Cardiac muscle cell (in vitro differentiated cells and primary cell): ENCODE measurements around the gene CTNNB1. TPM values are rescaled to one million over a fixed set of nuclear protein-coding genes. Genes with fewer than 3 reads are reported as not detected.

Experiments
- DNase-seq, 2 donors: peaks; one replicate each; pipeline versions ENCODE4 v3.0.0 to v3.0.0-alpha.2; 2010 to 2017; ENCODE audit warnings: low read depth in 1 of 2, low spot score in 1 of 2
- H3K27ac ChIP-seq: fragments of 200-600 bp; sonication (generic); 2 replicates; pipeline ENCODE4 v1.5.1; 2016
- H3K27me3 ChIP-seq: fragments of 200-600 bp; sonication (generic); 2 replicates; pipeline ENCODE4 v1.6.0; 2016; ENCODE audit warnings: control low read depth
- H3K36me3 ChIP-seq: fragments of 200-600 bp; sonication (generic); 2 replicates; pipeline ENCODE4 v1.5.1; 2016; ENCODE audit warnings: control low read depth
- H3K4me1 ChIP-seq: fragments of 200-600 bp; sonication (generic); 2 replicates; pipeline ENCODE4 v1.8.1; 2017; ENCODE audit warnings: low read depth, mild to moderate bottlenecking, mixed run types
- H3K4me3 ChIP-seq: fragments of 200-600 bp; sonication (generic); 2 replicates; pipeline ENCODE4 v1.5.1; 2016; ENCODE audit warnings: mild to moderate bottlenecking
- H3K9me3 ChIP-seq: fragments of 200-600 bp; sonication (generic); 2 replicates; pipeline ENCODE4 v1.5.1; 2017; ENCODE audit warnings: low read depth, mild to moderate bottlenecking, control low read depth
- CTCF ChIP-seq: IDR thresholded peaks from 2 replicates; pipeline ENCODE4 v1.5.1; 2012; ENCODE audit warnings: low read depth, mild to moderate bottlenecking, low read length
- polyA plus RNA-seq: library from polyadenylated mRNA; unstranded; fragments of >200 nt; fragmentation: Nextera tagmentation; extraction: Ambion mirVana; gene quantifications from 2 replicates; pipeline ENCODE4 v1.2.1, GENCODE V29; 2016
- total RNA-seq: library from RNA; depleted of rRNA; stranded (reverse); fragments of >200 nt; gene quantifications from 2 replicates; pipeline ENCODE4 v1.2.3, GENCODE V29; 2016

The CTNNB1 gene
- total and polyA plus RNA-seq, 2 experiments from 2014 or later: 213 to 574 TPM

DNA sequence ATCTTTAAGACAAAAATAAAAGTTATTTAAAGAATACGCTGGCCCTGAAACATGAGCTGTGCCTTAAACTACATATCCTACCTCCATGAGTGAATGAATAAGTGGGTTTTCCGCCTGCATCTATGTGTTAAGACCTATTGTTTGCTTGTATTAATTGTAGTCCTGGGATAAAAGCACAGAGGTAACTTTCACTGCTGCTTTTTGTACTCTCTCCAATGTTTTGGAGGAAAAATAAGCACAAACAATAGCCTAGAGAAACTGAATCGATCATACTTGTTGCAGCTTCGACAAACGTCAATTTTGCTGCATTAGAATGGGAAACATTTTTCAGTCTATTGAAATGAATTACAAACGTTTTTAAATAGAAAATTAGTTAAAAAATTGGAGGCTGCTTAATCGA lies 1.3 kb upstream of the CTNNB1 start:
- TF ChIP-seq CTCF: no peak
- H3K4me1 ChIP-seq: peaks cover 13% of the 10 kb centered on the region
- H3K9me3 ChIP-seq: no peaks in the 10 kb centered on the region
- H3K36me3 ChIP-seq: no peaks in the 10 kb centered on the region
- H3K4me3 ChIP-seq: peak overlapping the region; percentile 97
- H3K27me3 ChIP-seq: no peaks in the 10 kb centered on the region
- no peak for DNase-seq
- H3K27ac ChIP-seq: no peak overlapping the region

GRCh38 chr3:41198526-41198925 lies 779 bp upstream of the CTNNB1 start:
- TF ChIP-seq CTCF: no peak
- H3K27ac ChIP-seq: peak overlapping the region; percentile 99
- DNase-seq: peak; percentile 39 to 60

GRCh38 chr3:41199866-41200668 lies 762 bp downstream of the CTNNB1 start:
- H3K4me3 ChIP-seq: peak overlapping the region; percentile 97
- peak overlapping the region; percentile 99 for H3K27ac ChIP-seq
- H3K9me3 ChIP-seq: no peaks in the 10 kb centered on the region
- no peak for TF ChIP-seq CTCF
- DNase-seq: peak in 1 of 2 donors; percentile 38
- no peaks in the 10 kb centered on the region for H3K27me3 ChIP-seq
- H3K4me1 ChIP-seq: peaks cover 31% of the 10 kb centered on the region
- no peaks in the 10 kb centered on the region for H3K36me3 ChIP-seq

More at GRCh38 chr3:41198526-41198925, 779 bp upstream of the CTNNB1 start:
- H3K36me3 ChIP-seq: no peaks in the 10 kb centered on the region
- no peaks in the 10 kb centered on the region for H3K27me3 ChIP-seq
- peak overlapping the region; percentile 97 for H3K4me3 ChIP-seq
- no peaks in the 10 kb centered on the region for H3K9me3 ChIP-seq
- peaks cover 18% of the 10 kb centered on the region for H3K4me1 ChIP-seq

DNA sequence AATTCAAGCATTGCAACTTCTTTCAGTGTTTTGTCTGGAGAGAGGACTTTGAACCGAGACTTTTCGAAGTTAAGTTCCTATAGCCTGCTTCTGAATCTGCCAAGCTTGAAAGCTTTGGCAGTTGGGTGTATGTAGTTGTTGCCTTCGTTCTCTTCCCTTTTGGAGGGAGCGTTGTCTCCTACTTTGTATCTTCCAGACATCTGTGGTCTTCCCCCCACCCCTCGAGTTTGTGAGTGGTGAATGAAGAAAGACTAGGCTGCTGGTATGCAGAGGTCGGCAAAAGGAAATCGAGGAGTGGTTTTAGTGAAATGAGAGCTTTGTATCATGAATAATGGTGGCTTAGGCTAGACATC lies 1.3 kb downstream of the CTNNB1 start:
- TF ChIP-seq CTCF: no peak
- H3K9me3 ChIP-seq: no peaks in the 10 kb centered on the region
- H3K27me3 ChIP-seq: no peaks in the 10 kb centered on the region
- H3K27ac ChIP-seq: peak overlapping the region; percentile 99
- no peaks in the 10 kb centered on the region for H3K36me3 ChIP-seq
- peak; percentile 42 to 64 for DNase-seq
- peak overlapping the region; percentile 97 for H3K4me3 ChIP-seq
- H3K4me1 ChIP-seq: peaks cover 37% of the 10 kb centered on the region

GRCh38 chr3:41202075-41202833 lies 2.9 kb downstream of the CTNNB1 start:
- Histone ChIP-seq H3K4me3 (peak overlapping the region; percentile 97), H3K4me1 (peaks cover 53% of the 10 kb centered on the region), H3K9me3 (no peaks in the 10 kb centered on the region), H3K27ac (no peak overlapping the region), H3K27me3 (no peaks in the 10 kb centered on the region), H3K36me3 (no peaks in the 10 kb centered on the region)
- no peak for TF ChIP-seq CTCF
- no peak for DNase-seq
